Aorta (tissue), 5 donors: Measurements from ENCODE around the gene ERBB4. TPM values are rescaled to one million over a fixed set of nuclear protein-coding genes. Genes with fewer than 3 reads are reported as not detected.

Experiments used
- ATAC-seq: fragments of 200-7000 bp; cut with Tn5 transposase; one replicate; pipeline ENCODE4 v1.9.1; 2022; ENCODE audit warnings: moderate library complexity; ENCODE audit not compliant: low FRiP score
- DNase-seq, 2 donors: peaks; one replicate each; pipeline ENCODE4 v3.0.0-alpha.2; 2020
- H3K27ac ChIP-seq, 2 donors: one replicate each; pipeline ENCODE4 v1.5.1; 2013; ENCODE audit warnings: low read length in 2 of 2, mild to moderate bottlenecking in 2 of 2, moderate library complexity in 2 of 2, control low read depth in 1 of 2, inconsistent platforms in 1 of 2, low read depth in 1 of 2
- H3K27me3 ChIP-seq, 2 donors: one replicate each; pipeline ENCODE4 v1.6.1; 2013; ENCODE audit warnings: control low read depth in 1 of 2, low read length in 1 of 2, mild to moderate bottlenecking in 1 of 2, moderate library complexity in 1 of 2; ENCODE audit not compliant: insufficient read depth in 2 of 2, control insufficient read depth in 1 of 2
- H3K36me3 ChIP-seq, 2 donors: one replicate each; pipeline ENCODE4 v1.6.1; 2013; ENCODE audit warnings: control low read depth in 1 of 2, low read length in 1 of 2, mild to moderate bottlenecking in 1 of 2; ENCODE audit not compliant: insufficient read depth in 2 of 2, control insufficient read depth in 1 of 2
- H3K4me1 ChIP-seq, 2 donors: one replicate each; pipeline ENCODE4 v1.6.1; 2013; ENCODE audit warnings: low read length in 2 of 2, control low read depth in 1 of 2, mild to moderate bottlenecking in 1 of 2, moderate library complexity in 1 of 2; ENCODE audit not compliant: insufficient read depth in 2 of 2, control insufficient read depth in 1 of 2
- H3K4me3 ChIP-seq, 2 donors: one replicate each; pipeline ENCODE4 v1.5.1; 2013; ENCODE audit warnings: low read length in 2 of 2, control low read depth in 1 of 2, mild to moderate bottlenecking in 1 of 2
- H3K9me3 ChIP-seq: one replicate; pipeline ENCODE4 v1.6.1; 2013; ENCODE audit warnings: mild to moderate bottlenecking, low read length; ENCODE audit not compliant: control insufficient read depth
- WGBS, 2 donors: extraction: QIAGEN DNeasy Blood & Tissue Kit; methylation state at CpG; one replicate each; pipeline ENCODE4 v1.1.7; 2013; 5-methylcytosine and 5-hydroxymethylcytosine counted together
- intact Hi-C, 2 donors: fragments of 100-400 bp; cut with DNase I; formaldehyde crosslinking; loops; one replicate each; pipeline versions ENCODE4 v1.14.2 to v1.15.0; 2022
- polyA plus RNA-seq, 2 donors: library from polyadenylated mRNA; stranded (reverse); fragments of 200-250 nt; gene quantifications; one replicate each; pipeline ENCODE4 v1.2.3, GENCODE V29; 2013
- total RNA-seq, 2 donors: library from RNA; stranded (reverse); fragmentation: NEBNext Ultra II Directional; extraction: Animal tissue kit (Norgen Biotek cat#: 25700); gene quantifications; one replicate each; pipeline ENCODE4 v1.2.1, GENCODE V29; 2021
- donor health status: healthy with polysubstance abuse.
- donor health status: Bipolar disorder and iron deficiency.
- donor health status: DM: no; HTN: no; CAD: no.
- donor health status: DM: no; HTN: no; CAD: no.
- donor health status: DM: yes; HTN: yes; CAD: no.

ERBB4 gene
- total and polyA plus RNA-seq, 4 donors: 1.3 to 42.0 (median 15.0) TPM

DNA sequence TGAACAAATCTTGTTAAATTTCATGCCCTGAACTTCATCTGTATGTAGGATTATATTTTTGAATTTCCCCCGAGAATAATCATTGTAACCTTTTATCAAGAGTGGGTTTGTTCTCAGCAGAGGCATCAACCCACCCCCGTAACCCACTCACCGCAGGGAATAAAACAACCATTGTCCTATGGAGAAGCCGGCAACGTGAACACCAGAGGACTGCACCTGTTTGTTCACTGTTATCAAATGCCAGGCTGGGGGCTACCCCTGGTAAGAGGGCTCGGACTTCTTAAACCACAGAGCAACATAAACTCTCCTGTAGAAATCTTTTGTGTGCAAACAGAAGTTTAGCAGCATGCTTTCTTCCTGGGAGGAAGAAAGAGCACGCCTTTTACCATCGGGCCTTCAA lies 610.4 kb downstream of the ERBB4 start:
- intact Hi-C loops: no loop called here
- Histone ChIP-seq H3K36me3 (no peaks in the 10 kb centered on the region), H3K4me3 (no peak overlapping the region), H3K27ac (no peak overlapping the region), H3K27me3 (no peaks in the 10 kb centered on the region), H3K9me3 (no peaks in the 10 kb centered on the region), H3K4me1 (no peaks in the 10 kb centered on the region)
- DNase-seq (no peak), ATAC-seq (no peak)
- 79 to 85% methylated on average over 8 of the region's 8 CpGs for WGBS, 2 donors

DNA sequence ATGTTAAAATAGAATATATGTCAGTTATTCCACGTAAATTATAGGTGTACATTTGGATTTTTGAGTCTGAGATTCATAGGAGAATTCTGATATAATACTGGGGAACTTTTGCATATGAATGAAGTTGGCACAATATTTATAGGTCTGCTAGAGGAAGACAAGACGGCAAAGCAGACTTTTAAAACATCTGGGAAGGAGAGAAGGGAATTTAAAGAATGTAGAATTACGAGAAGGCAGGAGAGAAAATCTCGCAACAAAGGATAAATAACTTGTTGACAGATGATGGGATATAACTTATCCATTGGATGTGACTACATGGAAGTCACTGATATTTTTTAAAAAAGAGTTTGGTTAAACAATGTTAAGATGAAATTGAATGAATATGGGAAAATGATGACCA lies 615.6 kb downstream of the ERBB4 start:
- WGBS, 2 donors: 83 to 87% methylated on average over 4 of the region's 4 CpGs
- intact Hi-C loops: no loop called here

GRCh38 chr2:211903961-211904360 lies 634.6 kb downstream of the ERBB4 start:
- intact Hi-C loops: no loop called here
- ATAC-seq (no peak), DNase-seq (no peak)
- Histone ChIP-seq H3K4me1 (no peaks in the 10 kb centered on the region), H3K9me3 (no peaks in the 10 kb centered on the region), H3K27me3 (no peaks in the 10 kb centered on the region), H3K4me3 (no peak overlapping the region), H3K27ac (no peak overlapping the region), H3K36me3 (no peaks in the 10 kb centered on the region)
- 97 to 98% methylated on average over 2 of the region's 2 CpGs for WGBS, 2 donors

More for the DNA sequence above, 615.6 kb downstream of the ERBB4 start:
- ATAC-seq: no peak
- no peaks in the 10 kb centered on the region for H3K27me3 ChIP-seq
- H3K9me3 ChIP-seq: no peaks in the 10 kb centered on the region
- H3K27ac ChIP-seq: no peak overlapping the region
- no peaks in the 10 kb centered on the region for H3K4me1 ChIP-seq
- no peak for DNase-seq
- no peaks in the 10 kb centered on the region for H3K36me3 ChIP-seq
- H3K4me3 ChIP-seq: no peak overlapping the region

GRCh38 chr2:211901226-211901846 lies 637.3 kb downstream of the ERBB4 start:
- Histone ChIP-seq H3K4me1 (no peaks in the 10 kb centered on the region), H3K27me3 (no peaks in the 10 kb centered on the region), H3K9me3 (no peaks in the 10 kb centered on the region), H3K36me3 (no peaks in the 10 kb centered on the region), H3K4me3 (no peak overlapping the region), H3K27ac (no peak overlapping the region)
- intact Hi-C loops: no loop called here
- ATAC-seq (no peak), DNase-seq (no peak)
- WGBS, 2 donors: 91 to 92% methylated on average over 6 of the region's 6 CpGs

GRCh38 chr2:211900518-211900917 lies 638.1 kb downstream of the ERBB4 start:
- Histone ChIP-seq H3K27me3 (no peaks in the 10 kb centered on the region), H3K9me3 (no peaks in the 10 kb centered on the region), H3K4me1 (no peaks in the 10 kb centered on the region), H3K27ac (no peak overlapping the region), H3K36me3 (no peaks in the 10 kb centered on the region), H3K4me3 (no peak overlapping the region)
- 34 to 50% methylated on average over 2 of the region's 2 CpGs for WGBS, 2 donors
- intact Hi-C loops: no loop called here
- DNase-seq: no peak
- ATAC-seq: no peak

DNA sequence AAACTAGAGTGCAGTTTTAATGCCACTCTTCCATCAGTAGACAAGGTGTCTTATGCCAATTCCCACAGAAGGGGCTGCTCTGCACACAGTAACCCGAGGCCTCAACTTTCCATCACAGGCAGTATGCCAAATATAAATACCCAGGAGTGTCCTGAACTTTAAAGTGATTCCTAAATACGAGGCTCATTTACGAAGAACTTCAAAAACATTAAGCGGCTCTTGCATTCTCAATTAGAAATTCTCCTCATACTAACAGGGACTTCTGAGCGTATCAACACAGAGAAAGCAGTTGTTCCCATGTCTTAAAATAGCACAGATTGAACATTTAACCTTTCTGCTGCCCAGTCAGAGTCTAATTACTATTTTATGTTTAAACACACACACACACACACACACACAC lies 638.6 kb downstream of the ERBB4 start:
- 6 to 10% methylated on average over 5 of the region's 5 CpGs for WGBS, 2 donors
- DNase-seq: no peak
- H3K27ac ChIP-seq: no peak overlapping the region
- H3K36me3 ChIP-seq: no peaks in the 10 kb centered on the region
- intact Hi-C loops: no loop called here
- H3K4me3 ChIP-seq: peak overlapping the region in 1 of 2 donors; percentile 8
- H3K27me3 ChIP-seq: no peaks in the 10 kb centered on the region
- no peaks in the 10 kb centered on the region for H3K4me1 ChIP-seq
- ATAC-seq: no peak
- no peaks in the 10 kb centered on the region for H3K9me3 ChIP-seq

GRCh38 chr2:211898702-211899101 lies 639.9 kb downstream of the ERBB4 start:
- no peak for ATAC-seq

GRCh38 chr2:211881449-211881848 lies 657.2 kb downstream of the ERBB4 start:
- DNase-seq (no peak), ATAC-seq (no peak)
- Histone ChIP-seq H3K4me1 (no peaks in the 10 kb centered on the region), H3K36me3 (no peaks in the 10 kb centered on the region), H3K27ac (no peak overlapping the region), H3K4me3 (no peak overlapping the region), H3K9me3 (no peaks in the 10 kb centered on the region), H3K27me3 (no peaks in the 10 kb centered on the region)
- 80 to 81% methylated on average over 6 of the region's 6 CpGs for WGBS, 2 donors
- intact Hi-C loops: no loop called here

More at GRCh38 chr2:211898702-211899101, 639.9 kb downstream of the ERBB4 start:
- no peak overlapping the region for H3K27ac ChIP-seq
- intact Hi-C loops: no loop called here
- H3K4me3 ChIP-seq: no peak overlapping the region
- WGBS, 2 donors: 16 to 42% methylated on average over 1 of the region's 1 CpG
- H3K27me3 ChIP-seq: no peaks in the 10 kb centered on the region
- H3K36me3 ChIP-seq: no peaks in the 10 kb centered on the region
- no peaks in the 10 kb centered on the region for H3K4me1 ChIP-seq
- no peak for DNase-seq
- H3K9me3 ChIP-seq: no peaks in the 10 kb centered on the region

GRCh38 chr2:211879323-211879722 lies 659.3 kb downstream of the ERBB4 start:
- DNase-seq (no peak), ATAC-seq (no peak)
- no peaks in the 10 kb centered on the region for H3K36me3 ChIP-seq
- no peaks in the 10 kb centered on the region for H3K9me3 ChIP-seq
- H3K4me1 ChIP-seq: no peaks in the 10 kb centered on the region
- H3K4me3 ChIP-seq: no peak overlapping the region
- intact Hi-C loops: no loop called here
- H3K27me3 ChIP-seq: no peaks in the 10 kb centered on the region
- H3K27ac ChIP-seq: no peak overlapping the region
